ENCODE data around the gene GNAI3.

DNA sequence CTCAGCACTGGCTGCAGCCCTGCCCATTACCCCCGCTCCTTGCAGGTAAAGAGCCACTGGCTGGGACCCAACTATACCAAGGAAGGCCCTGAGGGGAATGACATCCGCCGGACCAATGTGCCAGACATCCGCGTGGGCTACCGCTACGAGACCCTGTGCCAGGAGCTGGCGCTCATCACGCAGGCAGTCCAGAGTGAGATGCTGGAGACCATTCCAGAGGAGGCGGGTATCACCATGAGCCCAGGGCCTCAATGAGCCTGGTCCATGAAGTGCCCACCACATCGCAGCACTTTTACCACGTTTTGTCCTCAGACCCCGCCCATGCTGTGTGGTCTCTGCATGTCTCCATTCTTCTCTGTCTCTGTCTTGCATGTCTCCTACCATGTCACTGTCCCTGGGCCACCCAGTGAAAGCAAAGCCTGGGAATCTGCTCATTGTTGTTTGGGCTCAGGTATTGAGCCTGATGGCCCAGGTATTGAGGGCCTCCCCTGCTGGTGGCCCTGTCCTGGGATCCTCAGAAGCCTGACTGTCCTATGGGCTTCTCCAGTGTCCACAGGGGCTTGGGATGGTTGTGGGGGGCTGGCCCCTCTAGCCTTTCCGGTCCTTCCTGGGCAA lies 82.6 kb downstream of the GNAI3 start:
- TF ChIP-seq, protein P1, sequence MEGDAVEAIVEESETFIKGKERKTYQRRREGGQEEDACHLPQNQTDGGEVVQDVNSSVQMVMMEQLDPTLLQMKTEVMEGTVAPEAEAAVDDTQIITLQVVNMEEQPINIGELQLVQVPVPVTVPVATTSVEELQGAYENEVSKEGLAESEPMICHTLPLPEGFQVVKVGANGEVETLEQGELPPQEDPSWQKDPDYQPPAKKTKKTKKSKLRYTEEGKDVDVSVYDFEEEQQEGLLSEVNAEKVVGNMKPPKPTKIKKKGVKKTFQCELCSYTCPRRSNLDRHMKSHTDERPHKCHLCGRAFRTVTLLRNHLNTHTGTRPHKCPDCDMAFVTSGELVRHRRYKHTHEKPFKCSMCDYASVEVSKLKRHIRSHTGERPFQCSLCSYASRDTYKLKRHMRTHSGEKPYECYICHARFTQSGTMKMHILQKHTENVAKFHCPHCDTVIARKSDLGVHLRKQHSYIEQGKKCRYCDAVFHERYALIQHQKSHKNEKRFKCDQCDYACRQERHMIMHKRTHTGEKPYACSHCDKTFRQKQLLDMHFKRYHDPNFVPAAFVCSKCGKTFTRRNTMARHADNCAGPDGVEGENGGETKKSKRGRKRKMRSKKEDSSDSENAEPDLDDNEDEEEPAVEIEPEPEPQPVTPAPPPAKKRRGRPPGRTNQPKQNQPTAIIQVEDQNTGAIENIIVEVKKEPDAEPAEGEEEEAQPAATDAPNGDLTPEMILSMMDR (conservative IDR thresholded peaks at IDR 0.05): no peak
- TF ChIP-seq EZH2 (IDR thresholded peaks at IDR 0.05; ENCODE audit: low read depth): no peak

All from PC-9 (cell line).